ENCODE measurements around the gene TTLL10. TPM values are rescaled to one million over a fixed set of nuclear protein-coding genes. Genes with fewer than 3 reads are reported as not detected.

Gene TTLL10
- total RNA-seq, 1 experiment from 2014 or later: 4.0 TPM

DNA sequence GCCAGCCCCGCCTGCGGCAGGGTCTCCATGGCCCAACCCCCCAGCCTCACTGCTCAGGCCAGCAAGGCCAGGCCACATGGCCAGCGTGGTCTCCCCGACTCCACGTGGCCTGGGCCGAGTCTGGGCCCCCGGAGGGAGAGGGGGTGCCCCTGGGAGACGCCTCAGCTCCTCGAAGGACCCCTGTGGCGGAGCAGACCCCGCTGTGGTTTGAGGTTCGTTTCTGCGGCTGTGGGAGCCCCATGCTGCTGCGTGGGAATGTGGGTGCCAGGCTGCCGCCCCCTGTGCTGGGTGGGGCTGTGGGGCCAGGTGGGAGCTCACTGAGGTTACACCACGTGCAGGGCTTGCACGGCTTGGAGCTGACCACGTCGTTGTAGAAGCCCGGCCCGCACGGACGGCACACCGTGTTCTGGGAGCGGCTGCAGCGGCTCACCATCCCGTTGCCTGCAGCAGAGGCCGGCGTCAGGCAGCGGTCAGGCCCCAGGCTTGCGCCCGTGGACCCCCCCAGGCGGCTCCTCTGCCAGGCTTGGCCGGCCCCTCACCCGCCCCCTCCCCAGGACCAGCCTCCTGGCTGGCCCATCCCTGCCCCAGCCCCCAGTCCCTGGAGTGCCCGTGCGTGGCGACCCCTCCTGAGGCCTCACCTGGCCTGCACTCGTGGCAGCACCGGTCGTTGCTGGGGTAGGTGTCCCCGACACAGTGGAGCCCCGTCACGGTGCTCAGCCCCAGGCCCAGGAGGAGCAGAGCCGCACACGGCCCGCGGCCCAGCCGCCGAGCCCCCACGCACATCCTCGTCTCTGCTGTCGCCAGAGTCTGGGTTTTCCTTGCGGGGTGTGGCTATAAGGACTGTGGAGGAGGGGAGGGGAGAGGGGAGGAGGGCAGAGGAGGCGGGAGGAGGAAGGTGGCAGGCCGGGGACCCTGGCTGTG, 39.9 kb downstream of the TTLL10 start, which contains the start of gene TNFRSF4:
Gene TNFRSF4, minus strand, starts transcription at position 809 of the 921 bp plus-strand sequence. Its CDS starts 26 bp downstream, at position 783.
- DNase-seq: no peak
- Histone ChIP-seq H3K27me3 (ENCODE audit: insufficient read depth, low read depth) (no peaks in the 10 kb centered on the region), H3K4me2 (no peak within 1 kb of the TSS), H3F3A (ENCODE audit: insufficient read depth, low read depth) (peaks cover 5% of the 10 kb centered on the region), H3K4me1 (replicated peaks; ENCODE audit: insufficient read depth) (peaks cover 3% of the 10 kb centered on the region; the same call in 1 of the 2 replicates), H3K9me3 (ENCODE audit: insufficient read depth, low read depth) (no peaks in the 10 kb centered on the region), H3K27ac (no peak within 1 kb of the TSS), H4K20me1 (ENCODE audit: insufficient read depth) (0 out of 2 replicates have a peak, but pooled peaks cover 4% of the 10 kb centered on the region), H3K36me3 (ENCODE audit: low read depth) (no peaks in the 10 kb centered on the region), H2AFZ (no peak within 1 kb of the TSS), H3K9me2 (ENCODE audit: insufficient read depth) (no peaks in the 10 kb centered on the region), H3K79me2 (ENCODE audit: low read depth) (no peaks in the 10 kb centered on the region), H3K4me3 (no peak within 1 kb of the TSS)
- no TSS peak for BruUV-seq (replicated peaks)
- CTCF ChIA-PET: no interaction called here
- intact Hi-C loops (cut with micrococcal nuclease; ENCODE audit: unreplicated experiment): no loop called here
- POLR2A ChIA-PET (ENCODE audit: unreplicated experiment): no interaction called here
- TF ChIP-seq, protein P1, sequence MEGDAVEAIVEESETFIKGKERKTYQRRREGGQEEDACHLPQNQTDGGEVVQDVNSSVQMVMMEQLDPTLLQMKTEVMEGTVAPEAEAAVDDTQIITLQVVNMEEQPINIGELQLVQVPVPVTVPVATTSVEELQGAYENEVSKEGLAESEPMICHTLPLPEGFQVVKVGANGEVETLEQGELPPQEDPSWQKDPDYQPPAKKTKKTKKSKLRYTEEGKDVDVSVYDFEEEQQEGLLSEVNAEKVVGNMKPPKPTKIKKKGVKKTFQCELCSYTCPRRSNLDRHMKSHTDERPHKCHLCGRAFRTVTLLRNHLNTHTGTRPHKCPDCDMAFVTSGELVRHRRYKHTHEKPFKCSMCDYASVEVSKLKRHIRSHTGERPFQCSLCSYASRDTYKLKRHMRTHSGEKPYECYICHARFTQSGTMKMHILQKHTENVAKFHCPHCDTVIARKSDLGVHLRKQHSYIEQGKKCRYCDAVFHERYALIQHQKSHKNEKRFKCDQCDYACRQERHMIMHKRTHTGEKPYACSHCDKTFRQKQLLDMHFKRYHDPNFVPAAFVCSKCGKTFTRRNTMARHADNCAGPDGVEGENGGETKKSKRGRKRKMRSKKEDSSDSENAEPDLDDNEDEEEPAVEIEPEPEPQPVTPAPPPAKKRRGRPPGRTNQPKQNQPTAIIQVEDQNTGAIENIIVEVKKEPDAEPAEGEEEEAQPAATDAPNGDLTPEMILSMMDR (conservative IDR thresholded peaks at IDR 0.05): no peak
- TF ChIP-seq EZH2 (IDR thresholded peaks at IDR 0.05; ENCODE audit: low read depth): no peak

DNA sequence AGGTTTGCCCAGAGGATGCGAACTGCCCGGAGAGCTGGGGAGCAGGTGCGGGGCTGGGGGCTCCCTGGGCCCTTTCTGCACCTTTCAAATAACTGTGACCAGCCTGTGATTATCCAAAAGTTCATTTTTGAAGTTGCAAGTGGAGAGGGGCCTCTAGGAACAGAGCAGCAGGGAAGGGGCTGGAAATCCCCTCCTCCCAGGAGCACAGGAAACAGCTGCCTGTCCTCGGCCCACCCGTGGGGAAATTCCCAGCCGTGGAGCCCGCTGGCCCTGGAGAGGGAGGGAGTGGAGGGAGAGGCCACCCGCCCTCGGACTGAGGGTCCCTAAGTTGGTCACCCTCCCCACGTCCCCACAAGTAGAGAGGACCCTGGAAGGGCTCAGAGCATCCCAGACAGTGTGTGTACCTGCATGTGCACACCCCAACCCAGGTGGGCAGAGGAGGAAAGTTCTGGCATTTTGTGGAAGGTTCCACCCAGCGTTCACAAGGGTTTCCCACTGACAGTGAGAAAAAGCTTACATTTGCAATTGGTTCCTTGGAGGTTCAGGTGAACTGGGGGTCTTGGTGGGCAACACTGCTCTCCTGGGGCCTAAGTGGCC, 41.5 kb downstream of the TTLL10 start:
- ChIA-PET POLR2A (ENCODE audit: unreplicated experiment) (no interaction called here), CTCF (no interaction called here)
- Histone ChIP-seq H3K9me2 (ENCODE audit: insufficient read depth) (no peaks in the 10 kb centered on the region), H3K4me1 (replicated peaks; ENCODE audit: insufficient read depth) (no peaks in the 10 kb centered on the region), H3K9me3 (ENCODE audit: insufficient read depth, low read depth) (no peaks in the 10 kb centered on the region), H3K4me2 (no peak overlapping the region), H3K36me3 (ENCODE audit: low read depth) (no peaks in the 10 kb centered on the region), H3F3A (ENCODE audit: insufficient read depth, low read depth) (peaks cover 6% of the 10 kb centered on the region), H3K27ac (no peak overlapping the region), H3K4me3 (no peak overlapping the region), H3K27me3 (ENCODE audit: insufficient read depth, low read depth) (no peaks in the 10 kb centered on the region), H2AFZ (no peak overlapping the region), H4K20me1 (ENCODE audit: insufficient read depth) (0 out of 2 replicates have a peak, but pooled peaks cover 4% of the 10 kb centered on the region), H3K79me2 (ENCODE audit: low read depth) (no peaks in the 10 kb centered on the region)
- no TSS peak for BruUV-seq (replicated peaks)
- no peak for DNase-seq
- TF ChIP-seq, protein P1 (conservative IDR thresholded peaks at IDR 0.05): no peak
- TF ChIP-seq EZH2 (IDR thresholded peaks at IDR 0.05; ENCODE audit: low read depth): no peak
- intact Hi-C loops (cut with micrococcal nuclease; ENCODE audit: unreplicated experiment): no loop called here

DNA sequence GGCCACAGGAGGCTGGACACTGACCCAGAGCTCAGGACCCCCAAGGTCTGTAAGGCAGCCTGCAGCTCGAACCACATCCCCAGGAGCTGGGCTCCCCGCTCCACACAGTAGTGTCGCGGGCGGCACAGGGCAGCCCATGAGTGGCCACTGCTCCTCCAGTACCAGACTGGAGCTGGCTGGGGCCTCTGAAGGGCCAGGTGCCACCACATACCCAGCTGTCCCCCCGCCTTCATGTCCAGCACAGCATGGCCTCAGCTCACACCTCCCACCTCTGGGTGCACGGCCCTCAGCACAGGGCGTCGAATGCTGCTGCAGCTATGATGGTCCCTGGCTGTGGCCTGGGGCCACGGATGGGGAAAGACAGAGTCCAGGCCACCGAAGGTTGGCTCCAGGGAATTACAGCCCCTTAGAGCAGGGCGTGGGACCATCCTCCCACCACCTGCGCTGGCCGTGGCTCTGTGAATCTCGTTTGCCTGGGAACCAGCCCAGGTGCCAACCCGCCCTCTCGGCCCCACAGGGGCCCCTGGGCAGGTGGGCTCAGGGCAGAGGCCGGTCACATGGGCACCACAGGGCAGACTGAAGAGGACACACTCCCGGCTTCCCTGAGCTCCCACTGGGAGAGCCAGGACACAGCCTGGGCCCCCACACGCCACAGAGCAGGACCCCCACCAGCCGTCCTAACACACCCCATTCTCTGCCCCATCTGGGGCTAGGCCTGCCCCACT, 42.4 kb downstream of the TTLL10 start:
- Histone ChIP-seq H3K9me3 (ENCODE audit: insufficient read depth, low read depth) (no peaks in the 10 kb centered on the region), H3F3A (ENCODE audit: insufficient read depth, low read depth) (peaks cover 6% of the 10 kb centered on the region), H3K9me2 (ENCODE audit: insufficient read depth) (no peaks in the 10 kb centered on the region), H3K4me1 (replicated peaks; ENCODE audit: insufficient read depth) (no peaks in the 10 kb centered on the region), H4K20me1 (ENCODE audit: insufficient read depth) (peaks cover 4% of the 10 kb centered on the region; the same call in 1 of the 2 replicates), H3K4me2 (no peak overlapping the region), H3K4me3 (no peak overlapping the region), H2AFZ (no peak overlapping the region), H3K27me3 (ENCODE audit: insufficient read depth, low read depth) (no peaks in the 10 kb centered on the region), H3K79me2 (ENCODE audit: low read depth) (no peaks in the 10 kb centered on the region), H3K36me3 (ENCODE audit: low read depth) (no peaks in the 10 kb centered on the region), H3K27ac (no peak overlapping the region)
- CTCF ChIA-PET: no interaction called here
- no TSS peak for BruUV-seq (replicated peaks)
- TF ChIP-seq, protein P1 (conservative IDR thresholded peaks at IDR 0.05): no peak
- TF ChIP-seq EZH2 (IDR thresholded peaks at IDR 0.05; ENCODE audit: low read depth): no peak
- intact Hi-C loops (cut with micrococcal nuclease; ENCODE audit: unreplicated experiment): no loop called here
- no peak for DNase-seq
- POLR2A ChIA-PET (ENCODE audit: unreplicated experiment): no interaction called here

Data from PC-9 (cell line).